Measurements from ENCODE around the gene AGRN.
A peak's percentile ranks its signal among the peaks of the same experiment; 100 is the strongest.
"Not testable (repeated sequence)": the region's sequence is repeated elsewhere in the genome, so short reads cannot be mapped to it uniquely, and the experiment has no call there.

AGRN gene

GRCh38 chr1:1055841-1056736 lies 36.2 kb downstream of the AGRN start:
- no peak for DNase-seq

- DNase-seq: not testable (repeated sequence)
Measured at GRCh38 chr1:1057769-1058087, 37.8 kb downstream of the AGRN start.

GRCh38 chr1:1058088-1058905 lies 38.4 kb downstream of the AGRN start:
- no peak for DNase-seq

- peak; percentile 57 for DNase-seq
Measured at GRCh38 chr1:1058921-1059493, 39.1 kb downstream of the AGRN start.

GRCh38 chr1:1059494-1060280 lies 39.8 kb downstream of the AGRN start:
- DNase-seq: peak; percentile 94

- DNase-seq: no peak
Measured at GRCh38 chr1:1060281-1061000, 40.5 kb downstream of the AGRN start.

GRCh38 chr1:1061682-1062345 lies 41.9 kb downstream of the AGRN start:
- no peak for DNase-seq

GRCh38 chr1:1062348-1063163 lies 42.6 kb downstream of the AGRN start:
- no peak for DNase-seq

GRCh38 chr1:1063261-1063944 lies 43.5 kb downstream of the AGRN start:
- no peak for DNase-seq

- peak; percentile 96 for DNase-seq
Measured at GRCh38 chr1:1063945-1064831, 44.3 kb downstream of the AGRN start.

GRCh38 chr1:1065265-1065939 lies 45.5 kb downstream of the AGRN start:
- no peak for DNase-seq

GRCh38 chr1:1065940-1066304 lies 46.0 kb downstream of the AGRN start:
- not testable (repeated sequence) for DNase-seq

- DNase-seq: no peak
Measured at GRCh38 chr1:1066403-1067283, 46.7 kb downstream of the AGRN start.

GRCh38 chr1:1067284-1067859 lies 47.5 kb downstream of the AGRN start:
- no peak for DNase-seq

GRCh38 chr1:1067860-1068516 lies 48.1 kb downstream of the AGRN start:
- no peak for DNase-seq

GRCh38 chr1:1068517-1069055 lies 48.7 kb downstream of the AGRN start:
- no peak for DNase-seq

Data from activated CD4-positive, alpha-beta T cell treated with anti-CD3 and anti-CD28 coated beads, Interleukin-10, Interleukin-2, amounts not matched to agents 100 ng/mL and 50 ng/mL, durations not matched to agents 16 hours and 8 hours (primary cell).